Central memory CD8-positive, alpha-beta T cell (primary cell): ENCODE data around the gene RIN3.
A peak's percentile ranks its signal among the peaks of the same experiment; 100 is the strongest.
"Not testable (repeated sequence)": the region's sequence is repeated elsewhere in the genome, so short reads cannot be mapped to it uniquely, and the experiment has no call there.

Source experiments
- ATAC-seq: fragments of 150-1000 bp; cut with Tn5 transposase; replicated peaks from 2 replicates; pipeline ENCODE4 v1.10.0; 2022; ENCODE audit warnings: mild to moderate bottlenecking, moderate FRiP score, moderate number of reproducible peaks; ENCODE audit not compliant: poor library complexity, severe bottlenecking; ENCODE audit errors: extremely low read depth
- DNase-seq, 2 donors: peaks; one replicate each; pipeline ENCODE4 v3.0.0; 2021; ENCODE audit warnings: low spot score in 2 of 2
- H3K27ac Mint-ChIP-seq: one replicate; pipeline ENCODE4 v1.8.0; 2022; ENCODE audit warnings: low read depth, mild to moderate bottlenecking, moderate library complexity, mixed read lengths
- H3K27me3 Mint-ChIP-seq: one replicate; pipeline ENCODE4 v1.8.0; 2022; ENCODE audit warnings: mixed read lengths
- H3K36me3 Mint-ChIP-seq: one replicate; pipeline ENCODE4 v1.8.0; 2022; ENCODE audit warnings: mild to moderate bottlenecking, moderate library complexity, mixed read lengths; ENCODE audit not compliant: insufficient read depth
- H3K4me1 Mint-ChIP-seq: one replicate; pipeline ENCODE4 v1.8.0; 2022; ENCODE audit warnings: mixed read lengths
- H3K4me3 Mint-ChIP-seq: one replicate; pipeline ENCODE4 v1.8.0; 2022; ENCODE audit warnings: mild to moderate bottlenecking, moderate library complexity, mixed read lengths
- H3K9me3 Mint-ChIP-seq: one replicate; pipeline ENCODE4 v1.8.0; 2022; ENCODE audit warnings: mixed read lengths

Gene RIN3

DNA sequence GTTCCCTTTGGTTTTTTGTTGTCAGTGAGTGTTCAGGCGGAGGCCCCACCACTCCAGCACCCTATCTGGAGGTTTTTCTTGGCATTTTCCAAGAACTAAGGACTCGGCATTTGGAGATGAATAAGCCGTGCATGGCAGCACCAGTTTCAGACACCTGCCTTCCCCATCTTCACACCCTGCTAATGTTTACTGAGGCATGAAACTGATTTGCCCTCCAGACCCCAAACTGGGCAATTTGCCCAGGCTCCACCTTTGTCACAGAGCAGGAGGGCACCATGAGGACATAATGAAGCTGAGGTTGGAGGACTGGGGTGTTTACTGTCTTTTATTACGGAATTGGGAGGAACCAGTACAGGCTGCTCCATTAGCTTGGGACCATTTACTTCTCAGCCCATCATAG lies 121.5 kb downstream of the RIN3 start:
- ATAC-seq (no peak), DNase-seq (no peak)
- peaks cover 2% of the 10 kb centered on the region for H3K36me3 Mint-ChIP-seq
- peaks cover 37% of the 10 kb centered on the region for H3K4me1 Mint-ChIP-seq
- no peaks in the 10 kb centered on the region for H3K27me3 Mint-ChIP-seq
- no peak overlapping the region for H3K27ac Mint-ChIP-seq
- H3K9me3 Mint-ChIP-seq, result no peaks in the 10 kb centered on the region
- no peak overlapping the region for H3K4me3 Mint-ChIP-seq

DNA sequence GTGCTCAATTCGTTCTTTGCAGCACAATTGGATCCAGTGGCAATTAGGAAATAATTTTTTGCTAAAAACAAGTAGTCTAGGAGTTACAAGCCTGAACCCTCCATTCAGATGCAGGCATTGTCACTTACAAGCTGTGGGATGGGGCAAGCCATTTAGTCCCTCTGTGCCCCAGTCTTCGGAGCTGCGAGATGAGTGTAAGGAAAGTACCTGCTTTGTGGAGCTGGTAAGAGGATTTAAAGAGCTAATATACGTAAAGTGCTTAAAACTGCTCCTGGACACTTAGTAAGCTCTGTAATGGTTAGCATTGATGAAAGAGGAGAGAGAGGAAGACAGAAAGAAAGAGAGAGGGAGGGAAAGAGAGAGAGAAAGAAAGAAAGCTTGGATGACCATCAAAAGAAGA lies 122.3 kb downstream of the RIN3 start:
- no peak for DNase-seq
- Mint-ChIP-seq H3K36me3 (peaks cover 2% of the 10 kb centered on the region), H3K27ac (peak overlapping the region; percentile 54), H3K9me3 (no peaks in the 10 kb centered on the region), H3K27me3 (no peaks in the 10 kb centered on the region), H3K4me3 (no peak overlapping the region), H3K4me1 (peaks cover 37% of the 10 kb centered on the region)
- ATAC-seq, result no peak

DNA sequence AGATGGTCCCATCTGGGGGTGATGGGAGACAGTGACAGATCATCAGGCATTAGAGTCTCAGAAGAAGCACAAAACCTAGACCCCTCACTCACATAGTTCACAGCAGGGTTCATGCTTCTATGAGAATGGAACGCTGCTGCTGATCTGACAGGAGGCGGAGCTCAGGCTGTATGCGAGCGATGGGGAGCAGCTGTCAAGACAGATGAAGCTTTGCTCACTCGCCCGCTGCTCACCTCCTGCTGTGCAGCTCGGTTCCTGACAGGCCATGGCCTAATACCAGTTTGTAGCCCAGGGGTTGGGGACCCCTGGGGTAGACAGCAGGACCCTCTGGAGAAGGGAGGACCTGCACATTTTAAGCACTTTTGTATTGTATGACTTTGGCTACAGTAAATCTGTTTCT lies 123.6 kb downstream of the RIN3 start:
- DNase-seq, result no peak
- H3K9me3 Mint-ChIP-seq, result no peaks in the 10 kb centered on the region
- no peak overlapping the region for H3K4me3 Mint-ChIP-seq
- H3K4me1 Mint-ChIP-seq, result peaks cover 31% of the 10 kb centered on the region
- no peak for ATAC-seq
- H3K36me3 Mint-ChIP-seq, result peaks cover 7% of the 10 kb centered on the region
- no peaks in the 10 kb centered on the region for H3K27me3 Mint-ChIP-seq
- no peak overlapping the region for H3K27ac Mint-ChIP-seq

DNA sequence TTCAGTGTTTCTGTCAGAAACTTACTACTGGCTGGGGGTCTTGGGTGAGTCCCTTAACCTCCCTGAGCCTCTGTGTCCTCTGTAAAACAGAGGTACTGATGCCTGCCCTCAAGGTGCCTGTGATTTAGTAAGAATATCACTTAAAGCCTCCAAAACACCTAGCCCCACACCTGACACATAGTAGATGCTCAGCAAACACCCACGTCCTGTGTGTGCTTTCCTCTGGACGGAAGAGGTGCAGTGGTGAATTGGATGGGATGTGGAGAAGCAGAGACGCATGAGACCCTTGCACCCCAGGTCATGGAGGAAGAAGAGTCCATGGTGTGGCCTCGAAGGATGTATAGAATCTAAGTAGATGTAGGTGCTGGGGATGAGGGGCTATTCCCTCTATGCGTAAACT lies 124.3 kb downstream of the RIN3 start:
- H3K36me3 Mint-ChIP-seq, result peaks cover 9% of the 10 kb centered on the region
- ATAC-seq (no peak), DNase-seq (no peak)
- peaks cover 26% of the 10 kb centered on the region for H3K4me1 Mint-ChIP-seq
- no peaks in the 10 kb centered on the region for H3K9me3 Mint-ChIP-seq
- H3K27me3 Mint-ChIP-seq, result no peaks in the 10 kb centered on the region
- H3K27ac Mint-ChIP-seq, result no peak overlapping the region
- H3K4me3 Mint-ChIP-seq, result no peak overlapping the region

DNA sequence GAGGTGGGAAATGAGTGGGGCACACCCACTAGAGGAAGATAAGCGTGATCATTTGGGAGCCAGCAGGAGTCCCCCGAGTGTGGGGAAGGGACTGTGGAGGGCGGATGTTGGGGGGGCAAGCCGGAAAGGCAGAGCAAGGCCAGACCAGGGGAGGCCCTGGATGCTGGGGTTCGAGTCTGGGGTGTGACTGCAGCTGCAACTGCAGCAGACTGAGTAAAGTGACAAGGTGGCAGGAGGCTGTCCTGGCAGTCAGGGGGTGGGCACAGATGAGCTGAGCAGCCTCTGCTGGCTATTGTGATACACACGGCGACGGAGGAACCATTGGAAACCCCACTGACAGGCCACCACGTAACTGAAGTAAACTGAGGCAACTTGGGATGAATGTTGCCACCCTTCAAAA lies 124.7 kb downstream of the RIN3 start:
- Mint-ChIP-seq H3K4me3 (no peak overlapping the region), H3K36me3 (peaks cover 9% of the 10 kb centered on the region), H3K4me1 (peaks cover 22% of the 10 kb centered on the region), H3K27ac (no peak overlapping the region), H3K27me3 (no peaks in the 10 kb centered on the region), H3K9me3 (no peaks in the 10 kb centered on the region)
- ATAC-seq (no peak), DNase-seq (no peak)

DNA sequence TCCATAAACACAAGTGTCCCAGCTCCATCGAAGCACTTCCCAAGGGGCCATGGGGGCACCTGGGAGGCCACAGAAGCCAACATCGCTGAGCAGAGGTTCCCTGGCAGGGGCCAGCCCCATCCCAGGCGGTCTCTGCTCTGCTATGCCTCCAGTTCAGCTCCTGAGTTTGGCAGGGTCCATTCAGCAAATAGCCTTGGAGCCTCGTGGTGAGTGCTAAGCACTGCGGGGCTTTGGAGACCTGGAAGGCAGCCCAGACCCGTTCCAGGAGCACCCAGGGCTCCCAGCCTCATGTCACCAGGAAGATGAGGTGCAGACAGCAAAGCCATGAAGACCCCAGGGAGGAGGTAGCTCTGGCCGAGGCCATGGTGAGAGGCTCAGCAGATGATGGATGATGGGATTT lies 125.3 kb downstream of the RIN3 start:
- H3K4me1 Mint-ChIP-seq, result peaks cover 18% of the 10 kb centered on the region
- no peak for ATAC-seq
- no peak overlapping the region for H3K4me3 Mint-ChIP-seq
- H3K27ac Mint-ChIP-seq, result peak overlapping the region; percentile 88
- no peaks in the 10 kb centered on the region for H3K27me3 Mint-ChIP-seq
- no peaks in the 10 kb centered on the region for H3K9me3 Mint-ChIP-seq
- H3K36me3 Mint-ChIP-seq, result peaks cover 10% of the 10 kb centered on the region
- no peak for DNase-seq

DNA sequence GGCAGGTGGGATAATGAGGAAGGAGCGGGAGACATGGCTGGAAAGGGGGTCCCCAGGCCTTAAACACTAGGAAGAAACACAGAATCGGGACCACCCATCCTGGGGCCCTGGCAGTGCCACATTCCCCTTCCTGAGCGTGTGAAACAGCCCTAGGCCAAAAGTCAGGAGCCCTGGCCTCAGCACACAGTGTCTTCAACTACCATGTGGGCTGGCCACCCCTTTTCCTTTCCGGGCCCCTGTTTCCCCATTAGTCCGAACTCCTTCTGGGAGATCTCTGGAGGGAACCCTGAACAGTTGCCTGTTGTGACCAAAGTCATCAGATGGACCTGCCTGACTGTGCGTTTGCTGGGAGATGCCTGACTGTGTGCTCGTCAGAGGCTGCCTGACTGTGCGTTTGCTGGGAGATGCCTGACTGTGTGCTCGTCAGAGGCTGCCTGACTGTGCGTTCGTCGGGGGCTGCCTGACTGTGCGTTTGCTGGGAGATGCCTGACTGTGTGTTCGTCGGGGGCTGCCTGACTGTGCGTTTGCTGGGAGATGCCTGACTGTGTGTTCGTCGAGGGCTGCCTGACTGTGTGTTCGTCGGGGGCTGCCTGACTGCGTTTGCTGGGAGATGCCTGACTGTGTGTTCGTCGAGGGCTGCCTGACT lies 126.0 kb downstream of the RIN3 start:
- H3K36me3 Mint-ChIP-seq, result not testable (repeated sequence)
- peak overlapping the region; percentile 88 for H3K27ac Mint-ChIP-seq

DNA sequence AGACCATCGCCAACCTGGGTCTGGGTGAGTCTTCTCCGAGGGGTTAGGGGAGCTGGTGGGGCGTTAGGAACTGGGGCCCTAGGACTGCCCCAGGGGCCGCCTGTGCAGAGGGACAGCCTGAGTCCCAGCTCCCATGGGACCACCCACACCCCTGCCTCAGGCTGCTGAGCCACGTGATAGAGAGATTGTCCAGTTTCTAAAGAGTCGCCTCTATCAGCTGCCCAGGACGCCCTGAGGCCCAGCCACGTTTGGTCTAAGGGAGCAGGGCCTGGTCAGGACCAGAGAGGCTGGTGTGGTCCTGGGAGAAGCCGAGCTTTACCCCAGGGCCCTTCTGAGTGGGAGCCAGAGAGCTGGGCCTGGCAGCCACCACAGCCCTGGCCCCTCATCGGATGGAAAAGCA lies 127.7 kb downstream of the RIN3 start:
- H3K27ac Mint-ChIP-seq, result no peak overlapping the region
- H3K4me3 Mint-ChIP-seq, result no peak overlapping the region
- H3K27me3 Mint-ChIP-seq, result no peaks in the 10 kb centered on the region
- peaks cover 11% of the 10 kb centered on the region for H3K36me3 Mint-ChIP-seq
- ATAC-seq (no peak), DNase-seq (no peak)
- H3K4me1 Mint-ChIP-seq, result peaks cover 11% of the 10 kb centered on the region
- no peaks in the 10 kb centered on the region for H3K9me3 Mint-ChIP-seq

More for the DNA sequence above, 126.0 kb downstream of the RIN3 start:
- H3K4me1 Mint-ChIP-seq, result peaks cover 18% of the 10 kb centered on the region
- not testable (repeated sequence) for H3K9me3 Mint-ChIP-seq, H3K27me3 Mint-ChIP-seq, ATAC-seq, DNase-seq, H3K4me3 Mint-ChIP-seq

DNA sequence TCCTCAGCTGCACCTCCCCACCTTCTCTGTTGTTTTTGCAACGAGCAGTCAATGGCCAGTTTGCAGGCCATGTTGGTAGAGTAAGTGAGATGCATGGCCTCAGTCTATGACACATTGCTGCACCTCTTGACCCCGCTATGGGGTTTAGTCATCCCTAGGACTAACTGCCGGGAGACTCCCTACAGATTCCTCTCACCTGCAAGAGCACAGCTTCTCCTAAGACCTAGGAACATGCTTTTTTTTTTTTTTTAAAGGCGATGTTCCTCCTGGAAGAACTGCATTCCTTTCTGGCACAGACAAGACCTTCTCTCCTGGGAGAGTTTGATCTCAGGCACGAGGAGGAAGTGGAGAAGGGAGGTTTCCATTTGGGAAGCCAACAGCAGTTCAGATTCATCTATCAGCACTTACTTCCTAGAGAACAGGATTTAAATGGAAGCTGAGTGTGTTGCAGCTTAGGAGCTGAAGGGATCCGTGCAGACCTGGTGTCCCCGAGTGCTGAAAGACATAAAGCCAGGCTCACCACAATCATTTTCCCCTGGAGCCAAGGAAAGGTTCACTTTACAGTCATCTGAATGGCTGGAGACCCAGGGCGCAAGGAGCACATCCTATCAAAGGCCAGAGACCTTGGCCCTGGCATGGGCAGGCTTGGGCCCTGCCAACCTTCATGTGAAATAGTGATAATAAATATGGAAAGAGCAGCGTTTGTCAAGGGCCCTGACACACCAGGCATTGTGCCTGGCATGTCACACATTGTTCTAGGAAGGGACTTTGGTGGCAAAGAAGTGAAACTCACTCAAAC lies 130.8 kb downstream of the RIN3 start:
- Mint-ChIP-seq H3K27ac (no peak overlapping the region), H3K4me3 (no peak overlapping the region), H3K4me1 (peaks cover 25% of the 10 kb centered on the region), H3K36me3 (peaks cover 11% of the 10 kb centered on the region), H3K27me3 (no peaks in the 10 kb centered on the region), H3K9me3 (no peaks in the 10 kb centered on the region)
- DNase-seq (no peak), ATAC-seq (no peak)

DNA sequence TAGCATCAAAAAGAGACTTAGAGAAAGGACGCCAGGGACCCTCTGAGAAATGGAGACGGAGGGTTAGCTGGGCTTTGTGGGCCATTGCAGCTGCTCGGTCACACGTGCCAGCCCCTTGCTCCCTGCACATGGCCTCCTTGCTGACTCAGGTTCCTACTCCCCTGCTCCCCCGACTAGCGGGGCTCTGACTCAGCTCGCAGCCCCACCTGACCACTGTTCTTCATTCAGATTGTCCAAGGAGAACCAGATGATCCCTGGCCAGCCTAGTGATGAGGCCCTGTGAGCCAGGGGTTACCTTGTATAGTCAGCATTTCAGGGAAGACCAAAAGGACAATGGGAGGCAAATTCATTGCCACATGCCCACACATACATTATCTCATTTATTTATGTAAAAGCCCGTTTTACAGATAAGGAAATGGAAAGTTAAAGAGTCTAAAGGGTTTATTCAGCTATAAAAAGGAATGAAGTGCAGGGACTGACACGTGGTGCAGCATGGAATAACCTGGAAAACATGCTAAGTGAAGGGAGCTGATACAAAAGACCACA lies 131.5 kb downstream of the RIN3 start:
- Mint-ChIP-seq H3K4me1 (peaks cover 32% of the 10 kb centered on the region), H3K9me3 (no peaks in the 10 kb centered on the region), H3K27ac (no peak overlapping the region), H3K4me3 (no peak overlapping the region), H3K36me3 (peaks cover 12% of the 10 kb centered on the region), H3K27me3 (no peaks in the 10 kb centered on the region)
- no peak for DNase-seq
- no peak for ATAC-seq

DNA sequence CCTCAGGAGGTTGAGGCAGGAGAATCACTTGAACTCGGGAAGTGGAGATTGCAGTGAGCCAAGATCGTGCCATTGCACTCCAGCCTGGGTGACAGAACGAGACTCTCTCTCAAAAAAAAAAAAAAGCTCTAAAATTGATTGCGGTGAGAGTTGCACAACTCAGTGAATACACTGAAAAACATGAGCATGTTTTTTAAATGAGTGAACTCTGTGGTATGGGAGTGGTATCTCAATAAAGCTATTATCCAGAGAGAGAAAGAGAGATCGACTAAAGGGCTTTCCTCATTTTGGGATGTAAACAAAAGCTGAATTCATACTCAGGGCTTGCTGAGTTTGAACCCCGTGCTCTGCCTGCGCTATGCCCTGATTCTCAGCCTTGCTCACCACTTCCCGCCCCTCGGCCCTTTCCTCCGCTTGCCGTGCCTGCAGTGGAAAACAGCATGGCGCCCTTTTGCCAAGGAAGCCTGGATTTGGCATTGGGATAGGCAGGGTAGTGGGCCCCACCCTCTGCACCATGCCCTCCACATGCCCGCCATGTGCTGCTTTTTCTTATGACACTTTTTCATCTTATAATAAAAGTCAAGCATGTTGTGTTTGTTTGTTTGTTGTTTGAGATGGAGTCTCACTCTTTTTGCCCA lies 132.4 kb downstream of the RIN3 start:
- H3K27me3 Mint-ChIP-seq, result no peaks in the 10 kb centered on the region
- H3K27ac Mint-ChIP-seq, result peak overlapping the region; percentile 50
- peaks cover 41% of the 10 kb centered on the region for H3K4me1 Mint-ChIP-seq
- no peak overlapping the region for H3K4me3 Mint-ChIP-seq
- peaks cover 14% of the 10 kb centered on the region for H3K36me3 Mint-ChIP-seq
- ATAC-seq, result no peak
- no peak for DNase-seq
- no peaks in the 10 kb centered on the region for H3K9me3 Mint-ChIP-seq

DNA sequence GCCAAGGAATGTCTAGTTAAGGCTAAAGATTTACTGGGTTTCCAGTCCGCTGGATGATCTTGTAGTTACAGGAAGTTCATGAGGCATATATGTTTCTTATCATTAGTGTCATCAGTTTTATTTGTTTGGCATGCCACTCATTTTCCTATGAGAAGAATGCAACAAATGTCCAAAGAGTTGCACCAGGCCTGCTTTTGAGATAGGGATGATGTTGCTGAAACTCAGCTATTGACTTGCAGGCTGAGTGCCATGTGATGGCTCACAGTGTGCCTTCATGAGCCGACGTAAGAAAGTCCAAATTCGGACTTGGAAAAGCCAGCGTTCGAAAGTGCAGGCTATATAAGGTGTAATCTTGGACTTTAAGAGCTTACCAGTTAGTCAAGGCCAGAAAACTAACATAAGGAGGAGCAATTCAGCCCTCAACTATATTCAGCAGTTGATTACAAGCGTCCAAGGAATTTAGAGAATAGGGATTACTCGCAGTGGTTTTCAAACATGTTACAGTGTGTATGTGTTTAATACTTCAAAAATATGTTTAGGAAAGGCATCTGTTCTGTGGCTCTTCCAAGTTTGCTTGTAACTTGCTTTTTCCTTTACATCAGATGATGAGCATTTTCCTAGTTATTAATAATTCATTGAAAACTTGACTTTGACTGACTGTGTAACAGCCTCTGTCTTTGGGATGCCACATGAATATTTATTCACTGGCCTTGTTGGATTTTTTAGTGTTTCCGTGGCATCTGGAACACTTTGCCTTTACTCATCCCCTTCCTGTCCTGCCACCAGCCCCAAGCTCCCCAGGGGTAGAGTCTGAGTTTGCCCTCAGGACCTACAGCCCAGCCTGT lies 133.6 kb downstream of the RIN3 start:
- no peak for ATAC-seq
- Mint-ChIP-seq H3K4me1 (peaks cover 53% of the 10 kb centered on the region), H3K27me3 (no peaks in the 10 kb centered on the region), H3K36me3 (peaks cover 20% of the 10 kb centered on the region), H3K9me3 (no peaks in the 10 kb centered on the region), H3K27ac (peak overlapping the region; percentile 50), H3K4me3 (peak overlapping the region; percentile 18)
- DNase-seq, result no peak
